Psoas muscle (tissue), 8 donors: Measurements from ENCODE around the gene LLCFC1. TPM values are rescaled to one million over a fixed set of nuclear protein-coding genes. Genes with fewer than 3 reads are reported as not detected.

Source experiments
- ATAC-seq, 4 donors: fragments of 200-7000 bp; cut with Tn5 transposase; one replicate each; pipeline ENCODE4 v1.9.1; 2020; ENCODE audit warnings: moderate library complexity in 3 of 4, mild to moderate bottlenecking in 2 of 4
- DNase-seq, 2 donors: peaks; one replicate each; pipeline ENCODE4 v3.0.0-alpha.2; 2020
- H3K27ac ChIP-seq: fragments of 200-600 bp; one replicate; pipeline ENCODE4 v1.8.0; 2022
- H3K27me3 ChIP-seq, 3 donors: fragments of 200-600 bp in 1 of 3; one replicate each; pipeline versions ENCODE4 v1.6.1 to v1.8.0; 2013 to 2022; ENCODE audit warnings: low read length in 2 of 3, mild to moderate bottlenecking in 2 of 3, moderate library complexity in 1 of 3; ENCODE audit not compliant: insufficient read depth in 3 of 3
- H3K36me3 ChIP-seq, 2 donors: fragments of 200-600 bp in 1 of 2; one replicate each; pipeline versions ENCODE4 v1.6.1 to v1.8.0; 2013 to 2022; ENCODE audit warnings: low read depth in 1 of 2, mild to moderate bottlenecking in 1 of 2, moderate library complexity in 1 of 2; ENCODE audit not compliant: insufficient read depth in 1 of 2
- H3K4me1 ChIP-seq: fragments of 200-600 bp; one replicate; pipeline ENCODE4 v1.8.0; 2022
- H3K4me3 ChIP-seq: fragments of 200-600 bp; one replicate; pipeline ENCODE4 v1.8.0; 2022; ENCODE audit warnings: mild to moderate bottlenecking
- H3K9me3 ChIP-seq: fragments of 200-600 bp; one replicate; pipeline ENCODE4 v1.8.0; 2022
- WGBS, 3 donors: extraction: QIAGEN DNeasy Blood & Tissue Kit; methylation state at CpG; one replicate each; pipeline versions ENCODE4 v1.1.6 to v1.1.7; 2013; 5-methylcytosine and 5-hydroxymethylcytosine counted together
- intact Hi-C, 2 donors: fragments of 100-400 bp; cut with DNase I; formaldehyde crosslinking; loops; one replicate each; pipeline versions ENCODE4 v1.11.0 to v1.14.2; 2022
- polyA plus RNA-seq, 3 donors: library from polyadenylated mRNA; stranded (reverse); fragments of 200-250 nt; gene quantifications; one replicate each; pipeline ENCODE4 v1.2.3, GENCODE V29; 2013
- total RNA-seq, 4 donors: library from RNA; stranded (reverse); fragmentation: NEBNext Ultra II Directional in 2 of 4; extraction: Animal tissue kit (Norgen Biotek cat#: 25700) in 2 of 4; gene quantifications; one replicate each; pipeline versions ENCODE4 v1.2.1 to v1.2.4, GENCODE V29; 2021 to 2023
- TF ChIP-seq, protein P1 (sequence below): fragments of 200-600 bp; IDR thresholded peaks from one replicate; pipeline ENCODE4 v1.8.0; 2022; ENCODE audit warnings: antibody characterized with exemption
- donor health status: healthy with polysubstance abuse.
- donor health status: DM: no; HTN: no; CAD: no; lungs with moderate emphysema.
- donor health status: Bipolar disorder and iron deficiency.
- donor health status: healthy.
- donor health status: DM: yes; HTN: yes; CAD: no.
- donor health status: DM: no; HTN: no; CAD: no.
- donor health status: DM: no; HTN: no; CAD: no.
- donor health status: DM: yes; HTN: yes; CAD: no.

Gene LLCFC1
- total and polyA plus RNA-seq, 7 donors = not detected

DNA sequence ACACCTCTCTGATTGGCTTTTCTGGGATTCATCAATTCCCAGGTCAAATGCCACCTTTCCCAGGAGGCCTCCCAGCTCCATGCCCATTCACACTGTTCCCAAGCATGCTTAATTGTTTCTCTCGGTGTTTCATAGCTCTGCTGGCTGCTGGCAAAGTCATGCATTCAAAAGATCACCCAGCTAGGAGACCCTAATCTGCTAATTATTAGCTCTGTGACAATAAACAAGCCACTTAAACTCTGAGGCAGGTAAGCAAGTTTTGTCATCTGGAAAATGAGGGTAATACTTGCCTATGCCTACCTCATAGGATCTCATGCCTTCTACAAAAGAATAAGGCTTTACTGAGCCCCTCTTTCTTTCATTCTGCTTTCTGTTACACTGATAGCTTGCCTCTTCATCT lies 23.7 kb downstream of the LLCFC1 start:
- Histone ChIP-seq H3K4me1 (no peaks in the 10 kb centered on the region), H3K36me3 (no peaks in the 10 kb centered on the region), H3K27me3 (no peaks in the 10 kb centered on the region), H3K9me3 (no peaks in the 10 kb centered on the region), H3K4me3 (no peak overlapping the region), H3K27ac (no peak overlapping the region)
- TF ChIP-seq, protein P1, sequence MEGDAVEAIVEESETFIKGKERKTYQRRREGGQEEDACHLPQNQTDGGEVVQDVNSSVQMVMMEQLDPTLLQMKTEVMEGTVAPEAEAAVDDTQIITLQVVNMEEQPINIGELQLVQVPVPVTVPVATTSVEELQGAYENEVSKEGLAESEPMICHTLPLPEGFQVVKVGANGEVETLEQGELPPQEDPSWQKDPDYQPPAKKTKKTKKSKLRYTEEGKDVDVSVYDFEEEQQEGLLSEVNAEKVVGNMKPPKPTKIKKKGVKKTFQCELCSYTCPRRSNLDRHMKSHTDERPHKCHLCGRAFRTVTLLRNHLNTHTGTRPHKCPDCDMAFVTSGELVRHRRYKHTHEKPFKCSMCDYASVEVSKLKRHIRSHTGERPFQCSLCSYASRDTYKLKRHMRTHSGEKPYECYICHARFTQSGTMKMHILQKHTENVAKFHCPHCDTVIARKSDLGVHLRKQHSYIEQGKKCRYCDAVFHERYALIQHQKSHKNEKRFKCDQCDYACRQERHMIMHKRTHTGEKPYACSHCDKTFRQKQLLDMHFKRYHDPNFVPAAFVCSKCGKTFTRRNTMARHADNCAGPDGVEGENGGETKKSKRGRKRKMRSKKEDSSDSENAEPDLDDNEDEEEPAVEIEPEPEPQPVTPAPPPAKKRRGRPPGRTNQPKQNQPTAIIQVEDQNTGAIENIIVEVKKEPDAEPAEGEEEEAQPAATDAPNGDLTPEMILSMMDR = no peak
- ATAC-seq (no peak), DNase-seq (no peak)
- whole genome bisulfite sequencing, 3 donors = 17 to 33% (median 21%) methylated on average over 1 of the region's 1 CpG
- intact Hi-C loops = no loop called here

DNA sequence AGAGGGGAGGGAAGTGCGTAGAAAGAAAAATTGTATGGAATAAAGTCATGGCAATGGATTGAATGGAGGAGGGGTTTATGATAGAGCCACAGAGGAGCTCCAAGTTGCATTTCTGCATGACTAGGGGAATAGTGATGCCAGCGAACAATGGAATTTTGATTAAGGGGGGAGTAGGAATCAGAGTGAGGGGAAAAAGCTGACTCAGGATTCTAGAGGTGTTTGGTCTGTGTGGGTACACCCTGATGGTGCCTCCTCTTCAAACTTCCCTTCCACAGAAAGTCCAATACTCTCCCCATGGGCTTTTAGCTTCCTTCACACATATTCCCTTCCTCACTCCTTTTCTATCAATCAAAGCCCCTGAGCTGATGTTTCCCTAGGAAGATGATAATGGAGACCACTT lies 24.7 kb downstream of the LLCFC1 start:
- TF ChIP-seq, protein P1 = no peak
- no peaks in the 10 kb centered on the region for H3K27me3 ChIP-seq
- no peaks in the 10 kb centered on the region for H3K36me3 ChIP-seq
- intact Hi-C loops = no loop called here
- no peak overlapping the region for H3K27ac ChIP-seq
- no peaks in the 10 kb centered on the region for H3K9me3 ChIP-seq
- no peaks in the 10 kb centered on the region for H3K4me1 ChIP-seq
- no peak for ATAC-seq
- no peak for DNase-seq
- 79 to 82% (median 82%) methylated on average over 2 of the region's 2 CpGs for WGBS, 3 donors
- no peak overlapping the region for H3K4me3 ChIP-seq

DNA sequence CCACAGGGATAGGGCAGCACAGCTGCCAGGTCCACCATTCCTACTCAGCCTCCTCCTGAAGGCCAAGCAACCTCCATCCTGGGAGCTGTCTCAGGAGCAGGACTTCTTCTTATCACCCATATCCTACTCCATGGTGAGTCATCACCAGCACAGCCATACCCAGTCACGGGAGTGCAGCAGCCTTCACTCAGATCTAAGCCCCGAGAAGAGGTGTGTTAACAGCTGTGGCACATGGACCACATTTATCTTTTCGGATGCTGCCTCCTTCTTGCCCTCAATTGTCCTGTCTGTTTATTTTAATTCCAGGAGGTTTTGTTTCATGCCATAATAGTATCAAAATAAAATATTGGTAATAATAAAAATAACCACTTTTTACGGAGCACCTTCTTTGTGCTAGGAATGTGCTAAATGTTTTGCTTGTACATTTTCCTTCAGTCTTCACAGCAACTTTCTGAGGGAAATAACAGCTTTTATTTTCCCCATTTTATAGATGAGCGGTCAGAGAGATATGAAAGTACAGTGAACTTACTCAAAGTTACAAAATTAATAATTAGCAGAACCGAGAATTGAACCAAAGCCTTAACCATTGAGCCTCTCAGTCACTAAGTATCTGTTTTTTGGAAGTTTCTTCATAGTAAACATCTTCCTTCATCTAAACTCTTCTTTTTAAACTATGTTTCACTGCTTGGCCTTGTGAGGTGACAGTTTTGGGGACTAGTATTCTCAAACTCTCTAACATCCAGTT lies 25.4 kb downstream of the LLCFC1 start:
- H3K4me3 ChIP-seq = no peak overlapping the region
- H3K36me3 ChIP-seq = no peaks in the 10 kb centered on the region
- no peaks in the 10 kb centered on the region for H3K27me3 ChIP-seq
- intact Hi-C loops = no loop called here
- TF ChIP-seq, protein P1 = no peak
- no peak overlapping the region for H3K27ac ChIP-seq
- no peaks in the 10 kb centered on the region for H3K4me1 ChIP-seq
- 75 to 79% (median 78%) methylated on average over 6 of the region's 6 CpGs for WGBS, 3 donors
- no peak for ATAC-seq
- H3K9me3 ChIP-seq = no peaks in the 10 kb centered on the region
- DNase-seq = no peak

DNA sequence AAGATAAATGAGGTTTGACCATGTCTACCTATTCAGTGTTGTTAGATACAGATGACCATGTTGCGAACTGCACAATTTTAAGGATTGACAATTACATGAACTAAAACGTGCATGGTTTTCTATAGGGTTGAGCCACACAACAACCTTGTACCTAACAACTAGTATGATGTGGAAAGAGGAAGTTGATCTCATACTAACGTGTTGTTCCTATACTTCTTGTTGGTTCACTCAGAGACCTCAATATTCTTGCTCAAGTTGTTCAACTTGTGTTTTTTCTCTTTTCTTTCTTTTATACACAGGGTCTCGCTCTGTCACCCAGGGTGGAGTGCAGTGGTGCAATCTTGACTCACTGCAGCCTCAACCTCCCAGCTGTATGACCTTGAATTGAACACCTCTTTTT lies 28.9 kb downstream of the LLCFC1 start:
- ATAC-seq (no peak), DNase-seq (no peak)
- Histone ChIP-seq H3K27me3 (no peaks in the 10 kb centered on the region), H3K4me3 (no peak overlapping the region), H3K4me1 (no peaks in the 10 kb centered on the region), H3K27ac (no peak overlapping the region), H3K9me3 (no peaks in the 10 kb centered on the region), H3K36me3 (no peaks in the 10 kb centered on the region)
- TF ChIP-seq, protein P1 = no peak
- WGBS, 3 donors = 85 to 91% (median 85%) methylated on average over 4 of the region's 4 CpGs
- intact Hi-C loops = no loop called here

DNA sequence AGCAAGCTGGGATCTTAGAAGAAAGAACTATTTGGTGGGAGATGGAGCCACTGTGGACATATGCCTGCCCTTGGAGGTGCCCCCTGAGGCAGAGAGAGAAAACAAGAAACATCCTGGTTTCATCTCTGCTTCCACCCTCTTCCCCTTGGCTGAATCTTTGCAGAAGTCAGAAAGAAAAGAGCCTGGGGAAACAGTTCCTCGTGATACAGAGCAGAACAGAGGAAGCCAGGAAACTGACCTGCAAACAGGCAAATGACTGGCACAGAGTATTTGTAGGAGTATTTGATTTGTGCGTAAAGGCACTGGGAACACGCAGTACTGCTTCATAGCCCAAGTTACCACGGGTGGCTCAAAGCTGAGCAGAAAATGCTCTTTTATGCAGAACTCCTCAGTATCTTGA lies 29.9 kb downstream of the LLCFC1 start:
- no peaks in the 10 kb centered on the region for H3K4me1 ChIP-seq
- TF ChIP-seq, protein P1 = no peak
- H3K27me3 ChIP-seq = no peaks in the 10 kb centered on the region
- no peaks in the 10 kb centered on the region for H3K36me3 ChIP-seq
- no peak overlapping the region for H3K4me3 ChIP-seq
- no peak overlapping the region for H3K27ac ChIP-seq
- H3K9me3 ChIP-seq = no peaks in the 10 kb centered on the region
- intact Hi-C loops = no loop called here
- DNase-seq (no peak), ATAC-seq (no peak)
- WGBS, 3 donors = 54 to 65% (median 55%) methylated on average over 4 of the region's 4 CpGs
